Measurements from ENCODE around the gene CES5A. TPM values are rescaled to one million over a fixed set of nuclear protein-coding genes. Genes with fewer than 3 reads are reported as not detected.

The CES5A gene
- not detected for total RNA-seq

- ATAC-seq (no peak), DNase-seq (no peak)
- no peaks in the 10 kb centered on the region for H3K27me3 ChIP-seq
- no peak within 1 kb of the TSS for H3K4me3 ChIP-seq
- TF ChIP-seq POLR2A (IDR thresholded peaks at IDR 0.05): no peak
- TF ChIP-seq CTCF (IDR thresholded peaks at IDR 0.05 in 4 of 5, conservative IDR thresholded peaks at IDR 0.05 in 1 of 5): no peak
- H3K36me3 ChIP-seq: no peaks in the 10 kb centered on the region
- no peak within 1 kb of the TSS for H3K27ac ChIP-seq
- intact Hi-C loops (cut with DNase I; ENCODE audit: low total_unique reads) (no loop called here), in situ Hi-C loops (cut with MboI; ENCODE audit: low sequenced_read_pairs in 4 of 4) (no loop called here)
- no peaks in the 10 kb centered on the region for H3K9me3 ChIP-seq
- no peaks in the 10 kb centered on the region for H3K4me1 ChIP-seq
Measured at GRCh38 chr16:55875273-55875672, at the start of gene CES5A. Gene CES5A, minus strand, starts transcription at chr16:55875373. Its CDS starts 152 bp downstream, at chr16:55875221.

- Histone ChIP-seq H3K27me3 (no peaks in the 10 kb centered on the region), H3K27ac (no peak overlapping the region), H3K4me3 (no peak overlapping the region), H3K36me3 (no peaks in the 10 kb centered on the region), H3K9me3 (no peaks in the 10 kb centered on the region), H3K4me1 (no peaks in the 10 kb centered on the region)
- intact Hi-C loops (cut with DNase I; ENCODE audit: low total_unique reads): no loop called here
- no peak for ATAC-seq
- no peak for DNase-seq
- in situ Hi-C loops (cut with MboI; ENCODE audit: low sequenced_read_pairs in 4 of 4): no loop called here
- no peak for TF ChIP-seq POLR2A (IDR thresholded peaks at IDR 0.05)
- TF ChIP-seq CTCF (IDR thresholded peaks at IDR 0.05 in 4 of 5, conservative IDR thresholded peaks at IDR 0.05 in 1 of 5): no peak
Measured at GRCh38 chr16:55922662-55923061, 47.5 kb upstream of the CES5A start.

GRCh38 chr16:55917373-55918160 lies 42.4 kb upstream of the CES5A start:
- peak in 1 of 2 donors; percentile 28 for DNase-seq
- H3K4me1 ChIP-seq: peaks cover 5 to 9% of the 10 kb centered on the region in 2 donors
- in situ Hi-C loops (cut with MboI; ENCODE audit: low sequenced_read_pairs in 4 of 4) (no loop called here), intact Hi-C loops (cut with DNase I; ENCODE audit: low total_unique reads) (no loop called here)
- H3K9me3 ChIP-seq: no peaks in the 10 kb centered on the region
- ATAC-seq: peak; percentile 84 to 97
- TF ChIP-seq CTCF (IDR thresholded peaks at IDR 0.05 in 4 of 5, conservative IDR thresholded peaks at IDR 0.05 in 1 of 5) (no peak), POLR2A (IDR thresholded peaks at IDR 0.05) (no peak)
- H3K27me3 ChIP-seq: no peaks in the 10 kb centered on the region
- H3K27ac ChIP-seq: no peak overlapping the region
- H3K36me3 ChIP-seq: no peaks in the 10 kb centered on the region
- no peak overlapping the region for H3K4me3 ChIP-seq

GRCh38 chr16:55915096-55915827 lies 40.1 kb upstream of the CES5A start:
- no peaks in the 10 kb centered on the region for H3K9me3 ChIP-seq
- H3K27ac ChIP-seq: no peak overlapping the region
- H3K36me3 ChIP-seq: no peaks in the 10 kb centered on the region
- peaks cover 5 to 9% of the 10 kb centered on the region in 2 donors for H3K4me1 ChIP-seq
- intact Hi-C loops (cut with DNase I; ENCODE audit: low total_unique reads): no loop called here
- H3K27me3 ChIP-seq: no peaks in the 10 kb centered on the region
- TF ChIP-seq CTCF (IDR thresholded peaks at IDR 0.05 in 4 of 5, conservative IDR thresholded peaks at IDR 0.05 in 1 of 5) (no peak), POLR2A (IDR thresholded peaks at IDR 0.05) (no peak)
- in situ Hi-C loops (cut with MboI; ENCODE audit: low sequenced_read_pairs in 4 of 4): no loop called here
- DNase-seq (no peak), ATAC-seq (no peak)
- no peak overlapping the region for H3K4me3 ChIP-seq
